Endometrium (tissue), 2 donors: ENCODE results near the gene AGBL4.
"Not testable (repeated sequence)": the region's sequence is repeated elsewhere in the genome, so short reads cannot be mapped to it uniquely, and the experiment has no call there.

ENCODE experiments used
- FAIRE-seq: peaks from 2 replicates; lab custom pipeline; 2012; peaks lifted over from hg19 to GRCh38; lab: Jason Lieb, UNC
- donor health status: control.
- donor health status: control.

AGBL4 gene

GRCh38 chr1:50023292-50024159 lies at the start of gene AGBL4:
AGBL4 (minus strand) TSS chr1:50023954.
- no peak for FAIRE-seq

GRCh38 chr1:50066806-50067205 lies 43.1 kb upstream of the AGBL4 start:
- no peak for FAIRE-seq

- no peak for FAIRE-seq
These were observed 36.5 kb upstream of the AGBL4 start for GRCh38 chr1:50060279-50060678.

- FAIRE-seq = no peak
These were observed 25.0 kb upstream of the AGBL4 start for GRCh38 chr1:50048791-50049190.

GRCh38 chr1:50047916-50048694 lies 24.4 kb upstream of the AGBL4 start:
- FAIRE-seq = no peak

- no peak for FAIRE-seq
These were observed 14.6 kb upstream of the AGBL4 start for GRCh38 chr1:50038237-50038809.

- no peak for FAIRE-seq
These were observed 4.0 kb upstream of the AGBL4 start for GRCh38 chr1:50027794-50028193.

- FAIRE-seq = no peak
These were observed 28.0 kb downstream of the AGBL4 start for GRCh38 chr1:49995734-49996133.

GRCh38 chr1:49971088-49971487 lies 52.7 kb downstream of the AGBL4 start:
- no peak for FAIRE-seq

- no peak for FAIRE-seq
These were observed 72.4 kb downstream of the AGBL4 start for GRCh38 chr1:49951385-49951784.

- FAIRE-seq = not testable (repeated sequence)
These were observed 108.5 kb downstream of the AGBL4 start for GRCh38 chr1:49915301-49915700.

GRCh38 chr1:49906365-49906764 lies 117.4 kb downstream of the AGBL4 start:
- no peak for FAIRE-seq

- no peak for FAIRE-seq
These were observed 159.2 kb downstream of the AGBL4 start for GRCh38 chr1:49864581-49864980.

- no peak for FAIRE-seq
These were observed 169.0 kb downstream of the AGBL4 start for GRCh38 chr1:49854741-49855140.

- FAIRE-seq = no peak
These were observed 181.2 kb downstream of the AGBL4 start for GRCh38 chr1:49842596-49842995.

- FAIRE-seq = no peak
These were observed 182.0 kb downstream of the AGBL4 start for GRCh38 chr1:49841767-49842166.

- no peak for FAIRE-seq
These were observed 199.5 kb downstream of the AGBL4 start for GRCh38 chr1:49824261-49824660.

GRCh38 chr1:49817681-49818080 lies 206.1 kb downstream of the AGBL4 start:
- no peak for FAIRE-seq

GRCh38 chr1:49787013-49787412 lies 236.7 kb downstream of the AGBL4 start:
- FAIRE-seq = not testable (repeated sequence)

GRCh38 chr1:49765034-49765433 lies 258.7 kb downstream of the AGBL4 start:
- no peak for FAIRE-seq

GRCh38 chr1:49738118-49738517 lies 285.6 kb downstream of the AGBL4 start:
- not testable (repeated sequence) for FAIRE-seq

GRCh38 chr1:49728377-49728776 lies 295.4 kb downstream of the AGBL4 start:
- no peak for FAIRE-seq

GRCh38 chr1:49723662-49724061 lies 300.1 kb downstream of the AGBL4 start:
- no peak for FAIRE-seq
